HG02943 (cell line): Measurements from ENCODE around the gene ATXN10.
"Not testable (repeated sequence)": the region's sequence is repeated elsewhere in the genome, so short reads cannot be mapped to it uniquely, and the experiment has no call there.

Experiments
- ATAC-seq: cut with Tn5 transposase; IDR thresholded peaks from one replicate; pipeline ENCODE4 v1.9.1; 2021; ENCODE audit warnings: mild to moderate bottlenecking, low read depth, moderate library complexity; ENCODE audit not compliant: unreplicated experiment

Gene ATXN10

DNA sequence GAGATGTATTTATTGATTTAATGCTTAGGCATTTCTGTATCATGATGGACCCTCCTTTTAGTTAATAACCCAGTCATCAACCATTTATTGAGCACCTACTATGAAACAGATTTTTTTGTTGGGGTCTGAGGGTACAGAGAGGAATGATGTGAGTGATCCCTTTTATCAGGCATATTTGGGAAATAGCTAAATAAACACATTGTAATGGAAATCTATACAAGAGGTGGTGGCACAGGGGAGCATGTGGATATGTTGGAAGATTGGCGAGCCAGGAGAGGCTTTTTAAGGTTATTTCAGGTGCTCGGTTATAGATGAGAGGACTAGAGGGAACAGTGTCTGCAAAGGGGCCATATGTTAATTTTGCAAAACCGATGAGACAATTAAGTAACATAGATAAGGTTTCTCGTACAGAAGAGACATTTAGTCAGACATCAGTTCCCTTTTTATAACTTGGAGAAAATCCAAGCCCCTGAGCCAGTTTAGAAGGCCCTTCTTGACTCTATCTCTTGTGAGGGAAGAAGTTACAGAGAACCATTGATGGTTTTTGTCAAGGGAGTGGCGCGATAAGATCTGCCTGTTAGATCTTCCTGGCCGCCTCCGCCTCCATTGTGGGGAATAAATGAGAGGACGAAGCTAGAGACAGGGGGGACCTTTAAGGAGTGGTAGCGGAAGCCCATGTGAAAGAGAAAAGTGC, 2.0 kb downstream of the ATXN10 start:
- no peak for ATAC-seq

DNA sequence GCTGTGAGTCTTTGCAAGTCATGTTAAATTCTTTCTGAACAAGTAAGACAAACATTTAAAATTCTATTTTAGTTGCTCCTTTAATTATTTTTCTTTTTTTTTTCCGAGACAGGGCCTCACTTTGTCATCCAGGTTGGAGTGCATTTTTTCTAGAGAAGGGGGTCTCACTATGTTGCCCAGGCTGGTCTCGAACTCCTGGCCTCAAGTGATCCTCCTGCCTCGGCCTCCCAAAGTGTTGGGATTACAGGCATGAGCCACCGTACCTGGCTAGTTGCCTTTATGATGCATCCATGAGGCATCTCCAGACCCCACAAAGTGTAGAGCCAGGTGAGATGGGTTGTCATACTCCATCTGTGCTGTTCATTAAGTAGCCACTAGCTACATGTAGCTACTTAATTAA, 4.4 kb downstream of the ATXN10 start:
- ATAC-seq: no peak

DNA sequence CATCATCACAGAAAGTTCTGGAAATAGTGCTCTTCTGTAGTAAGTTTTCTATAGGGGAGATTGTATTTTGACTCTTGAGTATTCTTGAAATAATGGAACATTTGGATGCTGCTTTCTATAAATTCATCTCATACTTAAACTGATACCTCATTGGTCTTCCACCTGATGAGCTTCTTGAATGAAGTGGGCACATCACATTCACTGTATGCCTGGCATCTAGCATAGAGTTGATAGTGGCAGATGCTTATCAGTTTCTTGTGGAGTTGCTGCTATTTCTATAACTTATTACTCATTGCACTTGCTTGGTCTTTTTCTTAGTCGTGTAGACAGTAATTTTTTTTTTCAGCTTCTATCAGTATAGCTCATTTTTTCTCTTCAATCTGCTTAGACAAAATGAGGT, 5.4 kb downstream of the ATXN10 start:
- ATAC-seq: no peak

DNA sequence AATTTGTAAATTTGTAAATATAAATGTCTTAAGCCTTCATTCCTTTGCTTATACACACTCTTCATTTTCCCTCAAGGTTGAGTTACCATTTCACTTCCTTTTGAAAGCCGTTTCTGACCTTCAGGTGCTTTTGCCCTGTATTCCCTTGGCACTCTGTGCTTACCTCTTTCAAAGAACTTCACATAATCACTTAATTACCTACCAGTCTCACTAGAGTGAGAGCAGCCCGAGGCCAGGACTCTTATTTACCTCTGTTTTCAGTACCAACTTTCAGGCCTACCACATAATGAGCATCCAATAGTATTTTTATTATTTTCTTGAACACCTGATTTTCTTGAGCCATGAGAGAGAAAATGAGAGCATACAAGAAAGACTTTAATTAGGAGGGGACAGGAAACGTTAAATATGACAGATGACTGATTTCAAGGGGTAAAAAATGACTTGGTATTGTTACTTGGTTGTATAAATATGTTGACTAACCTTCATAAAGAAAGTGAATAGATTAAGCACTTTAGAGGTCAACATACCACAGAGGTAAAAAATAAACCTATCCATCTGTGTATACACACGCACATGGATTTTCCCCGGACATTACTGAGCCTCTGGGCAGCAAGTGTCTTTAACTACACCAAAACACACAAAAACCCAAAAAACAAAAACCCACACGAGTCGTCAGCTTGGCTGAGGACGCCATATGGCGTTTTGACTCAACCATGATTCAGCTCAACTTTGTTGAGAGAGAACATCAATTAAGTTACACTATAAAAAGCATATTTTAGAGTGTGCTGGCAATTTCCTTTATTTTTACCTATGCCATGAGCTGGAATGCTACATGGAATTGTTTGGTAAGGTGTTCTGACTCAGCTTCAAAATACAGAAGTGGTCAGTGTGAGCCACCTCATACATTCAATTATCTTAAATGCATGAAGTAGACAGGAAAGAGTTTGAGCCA, 7.6 kb downstream of the ATXN10 start:
- no peak for ATAC-seq

DNA sequence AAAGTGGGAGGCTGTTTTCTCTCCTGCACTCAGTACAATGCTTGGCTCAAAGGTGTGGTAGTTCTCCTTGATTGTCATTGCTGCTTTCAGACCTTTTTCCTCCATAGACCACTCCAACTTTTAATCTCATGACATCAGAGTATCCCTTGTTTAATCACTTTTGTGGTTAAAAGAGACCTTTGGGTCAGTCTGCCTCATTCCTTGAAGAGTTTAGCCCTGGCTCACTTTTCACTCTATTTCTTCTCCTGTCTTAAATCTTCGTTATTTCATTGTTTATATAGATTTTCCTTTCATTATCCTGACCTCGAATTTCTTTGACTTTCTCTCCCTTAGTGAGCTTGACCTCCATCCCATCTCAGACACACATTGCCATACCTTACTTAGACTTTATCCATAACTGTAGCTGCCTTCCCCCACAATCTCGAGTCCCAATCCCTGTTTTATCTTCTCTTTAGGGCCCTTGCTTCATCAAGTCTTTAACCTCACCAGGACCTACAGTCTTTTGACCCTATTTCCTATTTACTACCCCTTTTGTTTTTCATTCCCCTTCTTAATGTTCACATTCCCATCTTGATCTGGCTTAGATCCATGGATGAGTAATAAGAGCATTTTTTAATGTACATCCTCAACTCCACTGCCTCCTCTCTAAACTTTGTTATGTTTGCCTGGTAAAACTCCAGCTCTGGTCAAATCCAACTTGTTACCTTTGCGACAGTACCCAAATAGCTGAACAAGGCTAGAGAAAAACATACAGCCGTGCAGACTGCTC, 9.5 kb downstream of the ATXN10 start:
- no peak for ATAC-seq

DNA sequence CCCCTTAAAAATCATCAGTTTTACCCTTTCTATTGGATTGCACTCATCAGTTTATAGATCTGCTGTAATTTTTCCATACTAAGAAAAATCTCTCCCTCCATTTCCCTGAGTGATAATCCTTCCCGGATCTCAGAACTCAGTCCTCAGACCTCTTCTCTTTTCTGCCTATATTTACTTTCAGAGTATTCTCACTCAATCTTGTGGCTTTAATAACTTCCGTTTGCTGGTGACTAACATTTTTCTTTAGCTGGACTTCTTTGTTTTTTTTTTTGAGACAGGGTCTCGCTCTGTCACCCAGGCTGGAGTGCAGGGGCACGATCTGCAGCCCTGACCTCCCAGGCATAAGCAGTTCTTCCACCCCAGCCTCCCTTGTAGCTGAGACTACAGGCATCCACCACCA, 10.4 kb downstream of the ATXN10 start:
- ATAC-seq: no peak

DNA sequence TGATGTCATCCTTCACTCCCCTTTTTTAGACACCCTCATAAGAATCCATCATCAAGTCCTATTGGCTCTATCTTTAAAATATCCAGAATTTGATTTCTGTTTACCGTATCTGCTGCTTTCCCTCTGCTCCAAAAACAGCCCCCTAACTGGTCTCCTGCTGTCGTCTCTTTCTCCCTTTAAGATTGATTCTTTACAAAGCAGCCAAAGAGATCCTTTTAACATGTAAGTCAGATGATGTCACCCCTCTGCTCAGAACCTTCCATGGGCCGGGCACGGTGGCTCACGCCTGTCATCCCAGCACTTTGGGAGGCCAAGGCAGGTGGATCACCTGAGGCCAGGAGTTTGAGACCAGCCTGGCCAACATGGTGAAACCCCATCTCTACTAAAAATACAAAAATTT, 11.1 kb downstream of the ATXN10 start:
- ATAC-seq: not testable (repeated sequence)

DNA sequence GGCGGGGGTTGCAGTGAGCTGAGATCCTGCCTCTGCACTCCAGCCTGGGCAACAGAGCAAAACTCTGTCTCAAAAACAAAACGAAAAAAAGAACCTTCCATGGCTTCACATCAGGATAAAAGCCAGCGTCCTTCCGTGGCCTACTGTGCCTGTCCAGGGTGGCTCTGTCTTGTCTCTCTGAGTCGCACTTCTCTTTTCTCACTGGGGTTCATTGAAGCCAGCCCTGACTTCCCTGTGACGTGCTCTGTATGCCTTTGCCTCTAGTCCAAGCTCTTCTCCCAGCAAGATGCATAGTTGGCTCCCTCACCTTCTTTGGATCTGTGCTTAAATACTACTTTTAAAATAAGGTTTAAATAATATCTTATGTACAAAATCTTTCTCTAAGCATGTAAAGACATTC, 11.6 kb downstream of the ATXN10 start:
- no peak for ATAC-seq

DNA sequence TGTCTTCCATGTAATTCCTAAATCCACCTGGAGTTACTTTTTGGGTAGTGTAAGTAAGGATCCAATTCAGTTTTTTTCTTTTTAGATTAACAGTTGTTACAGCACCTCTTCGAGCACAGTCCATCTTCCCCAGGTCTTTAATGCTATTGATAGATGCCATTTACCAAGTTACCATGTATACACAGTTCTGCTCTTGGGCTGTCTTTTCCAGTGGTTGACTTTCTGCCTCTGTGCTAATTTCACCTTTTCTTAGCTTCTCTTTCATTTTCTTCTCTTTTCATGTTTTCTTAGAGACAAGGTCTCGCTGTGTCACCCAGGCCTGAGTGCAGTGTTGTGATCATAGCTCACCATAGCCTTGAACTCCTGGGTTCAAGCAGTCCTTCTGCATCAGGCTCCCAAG, 12.0 kb downstream of the ATXN10 start:
- no peak for ATAC-seq

DNA sequence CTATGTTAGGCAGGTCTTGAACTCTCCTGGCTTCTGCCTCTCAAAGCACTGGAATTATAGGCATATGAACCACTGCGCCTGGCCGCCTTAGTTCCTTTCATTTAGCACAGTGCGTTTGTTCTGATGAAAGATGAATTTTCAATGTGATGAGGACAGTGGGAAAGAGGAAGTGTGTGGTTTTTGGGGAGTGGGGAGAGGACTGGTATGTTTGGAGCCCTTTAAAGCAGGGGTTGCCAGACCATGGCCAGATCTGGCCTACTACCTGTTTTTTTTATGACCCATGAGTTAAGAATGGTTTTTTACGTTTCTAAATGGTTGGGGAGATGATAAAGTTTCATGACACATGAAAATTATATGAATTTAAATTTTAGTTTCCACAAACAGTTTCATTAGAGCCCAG, 12.5 kb downstream of the ATXN10 start:
- ATAC-seq: no peak

DNA sequence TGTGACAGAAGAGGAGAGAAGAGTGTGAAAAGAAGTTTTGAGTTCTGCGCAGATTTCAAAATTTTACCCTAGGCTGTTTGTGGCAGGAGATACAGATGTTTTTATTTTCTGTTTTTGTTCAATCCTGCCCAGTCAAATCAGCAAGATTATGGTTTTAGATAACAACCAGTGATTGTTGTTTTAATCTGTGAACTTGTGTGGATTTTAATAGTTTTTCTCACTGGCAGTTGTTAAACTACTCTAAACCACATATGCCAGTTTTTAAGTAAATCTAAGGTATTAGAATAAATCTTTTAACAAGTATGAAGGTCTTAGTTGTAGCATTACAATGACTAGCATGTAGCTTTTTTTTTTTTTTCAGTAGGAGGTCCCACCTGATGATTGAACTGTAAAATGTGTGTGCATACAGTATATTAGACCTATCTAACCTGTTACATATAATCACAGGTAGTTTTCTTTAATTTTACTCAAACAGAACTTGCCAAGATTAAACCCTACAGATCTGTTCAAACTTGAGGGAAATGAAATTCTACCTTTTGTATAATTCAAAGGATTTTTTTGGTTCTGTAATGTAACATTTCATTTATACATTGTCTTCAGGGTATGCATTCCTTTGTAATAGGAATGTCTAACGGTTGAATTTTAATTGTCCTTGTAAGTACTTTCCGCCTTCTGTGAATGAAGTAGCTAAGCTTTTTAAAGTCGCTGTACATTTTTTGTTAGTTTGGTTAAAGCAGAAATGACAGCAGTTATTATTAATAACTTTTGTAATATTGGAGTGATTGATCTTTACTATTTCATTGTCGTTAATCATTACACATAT, 13.3 kb downstream of the ATXN10 start:
- no peak for ATAC-seq

DNA sequence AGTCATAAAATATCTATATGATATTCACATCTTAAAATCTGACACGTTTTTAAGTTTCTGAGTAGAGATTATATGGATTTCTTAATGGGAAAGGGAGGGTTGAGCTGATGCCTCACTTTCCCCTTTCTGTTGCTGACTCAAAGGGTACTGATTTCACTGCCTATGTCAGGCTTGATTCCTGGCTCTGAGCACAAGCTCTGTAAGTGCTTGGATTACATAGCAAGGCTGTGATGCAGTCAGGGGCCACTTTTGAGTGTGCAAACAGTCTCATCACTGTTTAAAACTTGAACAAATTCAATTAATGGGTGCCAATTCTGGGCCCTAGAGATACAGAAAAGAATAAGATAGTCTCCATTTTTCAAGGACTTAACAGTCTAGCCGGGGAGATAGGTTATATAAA, 14.4 kb downstream of the ATXN10 start:
- no peak for ATAC-seq

DNA sequence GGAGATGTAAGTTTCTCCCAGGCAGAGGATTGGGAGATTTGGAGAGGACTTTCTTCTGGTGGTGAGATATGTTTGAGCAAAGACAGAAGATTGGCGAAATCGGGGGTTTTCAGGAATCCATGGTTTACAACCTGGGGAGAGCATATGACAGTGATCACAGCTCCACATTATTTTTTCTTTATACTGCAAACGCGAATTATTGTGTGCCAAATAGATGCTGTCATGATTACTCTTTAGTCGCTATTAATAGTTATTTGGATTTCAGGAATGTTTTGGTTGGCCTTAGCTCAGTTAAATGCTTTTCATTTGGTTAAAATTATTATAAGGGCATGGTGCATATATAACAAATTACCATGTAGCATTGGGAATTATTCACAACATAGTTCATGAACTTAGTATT, 15.2 kb downstream of the ATXN10 start:
- no peak for ATAC-seq

DNA sequence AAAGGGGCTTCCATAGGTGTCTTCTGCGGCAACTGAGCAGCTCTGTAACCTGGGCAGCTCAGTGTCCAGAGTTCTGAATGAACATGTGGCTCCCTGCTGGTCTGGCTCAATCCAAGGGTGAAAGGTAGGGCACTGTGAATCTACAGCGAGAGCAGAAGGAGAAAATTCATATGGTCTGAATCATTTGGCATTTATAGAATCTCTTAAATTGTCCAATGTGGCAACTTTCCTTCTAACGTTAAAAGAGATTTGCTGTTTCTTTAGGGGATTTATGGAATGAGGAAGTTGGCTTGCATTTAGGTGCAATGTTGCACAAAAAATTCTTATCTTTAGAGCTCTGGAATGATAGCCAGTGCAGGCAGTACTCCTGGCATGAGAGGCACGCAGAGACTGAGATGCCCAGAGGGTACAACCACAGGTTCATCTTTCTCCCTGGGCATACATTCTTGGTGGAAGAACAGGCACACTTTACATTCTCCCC, 17.0 kb downstream of the ATXN10 start:
- ATAC-seq: no peak

DNA sequence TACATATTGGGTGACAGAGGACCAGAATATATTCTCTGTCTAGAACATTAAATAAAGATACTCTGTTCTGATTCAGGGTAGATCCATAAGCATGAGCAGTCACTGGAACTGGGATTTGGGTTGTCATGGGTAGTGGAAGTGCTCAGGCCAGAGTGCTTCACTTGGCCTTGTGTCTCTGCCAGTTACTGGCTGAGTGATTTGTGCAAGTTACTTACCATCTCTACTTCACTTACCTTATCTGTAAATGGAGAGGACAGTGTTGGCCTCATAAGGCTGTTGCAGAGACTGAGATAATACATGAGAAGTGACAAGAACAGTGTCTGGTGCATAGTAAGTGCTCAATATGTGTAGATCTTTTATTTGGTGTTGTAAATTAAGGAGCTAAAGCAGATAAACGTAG, 17.6 kb downstream of the ATXN10 start:
- no peak for ATAC-seq

DNA sequence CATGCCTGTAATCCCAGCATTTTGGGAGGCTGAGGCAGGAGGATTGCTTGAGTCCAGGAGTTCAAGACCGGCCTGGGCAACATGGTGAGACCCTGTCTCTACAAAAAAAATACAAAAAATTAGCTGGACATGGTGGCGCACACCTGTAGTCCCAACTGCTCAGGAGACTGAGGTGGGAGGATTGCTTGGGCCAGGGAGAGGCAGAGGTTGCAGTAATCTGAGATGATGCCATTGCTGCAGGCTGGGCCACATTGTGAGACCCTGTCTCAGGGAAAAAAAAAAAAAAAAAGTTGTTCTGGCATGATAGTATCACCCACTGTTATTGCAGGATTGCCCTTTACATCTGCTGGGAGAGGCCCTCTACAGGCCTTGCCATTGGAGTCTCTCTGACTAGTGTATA, 18.4 kb downstream of the ATXN10 start:
- no peak for ATAC-seq

DNA sequence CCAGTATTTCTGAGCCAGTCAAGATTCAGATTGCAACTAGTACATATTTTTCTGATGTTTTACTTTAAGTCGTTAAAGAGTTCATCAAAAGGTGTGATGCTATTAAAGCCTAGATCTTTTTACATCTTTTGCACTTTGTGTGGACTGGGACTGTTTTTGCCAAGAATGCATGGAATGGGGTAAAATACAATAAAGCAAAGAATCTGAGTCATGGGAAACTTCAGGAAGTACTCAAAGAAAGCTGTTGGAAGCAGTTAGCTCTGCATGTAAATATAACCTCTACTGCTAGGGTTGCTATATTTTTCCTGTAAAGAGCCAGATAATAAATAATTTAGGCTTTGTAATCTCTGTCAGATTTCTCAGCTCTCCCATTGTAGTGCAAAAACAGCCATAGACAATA, 20.9 kb downstream of the ATXN10 start:
- no peak for ATAC-seq

DNA sequence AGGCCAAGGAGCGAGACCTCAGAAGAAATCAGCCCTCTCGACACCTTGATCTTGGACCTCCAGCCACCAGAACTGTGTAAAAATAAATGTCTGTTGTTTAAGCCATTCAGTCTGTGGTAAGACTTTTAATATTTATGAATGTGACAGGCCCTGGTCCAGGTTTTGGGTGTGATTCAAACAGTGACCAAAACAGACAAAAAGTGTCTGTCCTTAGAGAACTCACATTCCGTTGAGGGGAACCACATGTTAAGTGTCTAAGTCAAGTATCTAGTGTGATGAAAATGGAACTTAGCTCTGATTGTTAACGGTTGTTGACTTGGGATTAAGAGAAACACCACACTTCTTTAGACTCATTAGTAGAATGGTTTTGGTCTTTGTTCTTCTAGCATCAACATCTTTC, 22.2 kb downstream of the ATXN10 start:
- ATAC-seq: no peak

DNA sequence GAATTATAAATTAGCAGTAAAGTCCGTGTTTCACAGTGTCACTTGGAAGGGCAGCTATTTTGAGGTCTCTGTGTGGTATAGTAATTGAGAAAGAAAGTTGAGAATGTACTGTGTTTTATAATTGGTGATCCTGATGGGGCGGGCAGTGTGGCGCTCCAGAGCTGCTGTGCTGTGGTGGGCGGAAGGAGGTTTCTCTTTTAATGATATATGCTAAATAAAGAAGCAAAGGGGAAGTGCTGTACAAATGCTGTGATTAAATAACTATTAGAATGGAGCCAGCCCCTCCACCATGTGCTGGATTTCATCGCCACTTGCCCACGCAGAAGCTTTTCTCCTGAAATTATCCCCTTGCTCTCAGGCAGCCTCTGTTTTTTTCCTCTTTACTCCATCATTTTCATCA, 24.6 kb downstream of the ATXN10 start:
- no peak for ATAC-seq

DNA sequence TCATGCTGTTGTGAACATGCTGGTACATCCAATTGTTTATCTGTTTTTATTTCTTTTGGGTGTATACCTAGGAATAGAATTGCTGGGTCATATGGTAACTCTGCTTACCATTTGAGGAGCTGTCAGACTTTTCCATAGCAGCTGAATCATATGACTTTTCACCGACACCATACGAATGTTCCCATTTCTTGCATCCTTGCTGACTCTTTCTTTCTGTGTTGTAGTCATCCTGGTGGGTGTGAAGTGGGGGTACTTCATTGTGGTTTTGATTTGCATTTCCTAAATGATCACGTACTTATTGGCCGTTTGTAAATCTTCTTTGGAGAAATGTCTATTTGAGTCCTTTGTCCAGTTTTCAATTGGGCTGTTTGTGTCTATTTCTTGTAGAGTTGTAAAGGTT, 26.5 kb downstream of the ATXN10 start:
- ATAC-seq: no peak
